Suppressor macrophage treated with lipopolysaccharide for 1 hour (primary cell): ENCODE data around the gene NR3C2.
"Not testable (repeated sequence)": the region's sequence is repeated elsewhere in the genome, so short reads cannot be mapped to it uniquely, and the experiment has no call there.

Source experiments
- DNase-seq, 3 donors: peaks; one replicate each; pipeline ENCODE4 v3.0.0-alpha.2; 2020 to 2022

NR3C2 gene

DNA sequence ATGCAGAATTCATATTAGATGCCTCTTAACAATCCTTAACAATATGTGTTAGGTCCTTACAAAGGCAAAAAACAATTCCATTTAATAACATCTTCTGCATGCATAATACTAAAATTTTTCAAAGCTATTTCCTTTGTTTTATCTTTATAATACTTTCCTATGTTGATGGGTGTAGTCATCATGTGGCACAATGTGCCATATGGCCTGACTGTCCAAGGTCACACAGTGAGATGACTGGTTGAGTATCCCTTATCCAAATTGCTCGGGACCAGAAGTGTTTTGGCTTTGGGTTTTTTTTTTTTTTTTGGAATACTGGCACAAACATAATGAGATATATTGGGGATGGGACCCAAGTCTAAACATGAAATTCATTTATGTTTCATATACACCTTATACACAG, 77.7 kb downstream of the NR3C2 start:
- no peak for DNase-seq

DNA sequence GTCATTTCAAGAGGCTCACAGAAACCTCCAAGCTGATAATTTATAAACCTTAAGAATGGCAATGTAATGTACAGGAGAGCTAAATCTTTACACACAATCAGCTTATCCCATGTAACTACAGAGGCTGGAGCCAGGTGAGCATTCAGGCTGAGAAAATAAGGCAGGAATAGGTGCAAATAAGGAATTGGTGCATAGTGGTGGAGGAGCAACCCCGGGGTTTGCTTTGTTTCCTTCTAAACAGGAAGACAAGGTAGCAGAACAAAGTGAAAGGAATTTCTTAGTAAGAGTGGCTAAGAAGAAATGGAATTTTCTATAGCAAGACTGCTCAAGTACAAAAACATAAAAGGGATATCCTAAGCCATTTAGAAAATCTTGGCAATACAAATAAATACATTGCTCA, 82.4 kb downstream of the NR3C2 start:
- DNase-seq = no peak

DNA sequence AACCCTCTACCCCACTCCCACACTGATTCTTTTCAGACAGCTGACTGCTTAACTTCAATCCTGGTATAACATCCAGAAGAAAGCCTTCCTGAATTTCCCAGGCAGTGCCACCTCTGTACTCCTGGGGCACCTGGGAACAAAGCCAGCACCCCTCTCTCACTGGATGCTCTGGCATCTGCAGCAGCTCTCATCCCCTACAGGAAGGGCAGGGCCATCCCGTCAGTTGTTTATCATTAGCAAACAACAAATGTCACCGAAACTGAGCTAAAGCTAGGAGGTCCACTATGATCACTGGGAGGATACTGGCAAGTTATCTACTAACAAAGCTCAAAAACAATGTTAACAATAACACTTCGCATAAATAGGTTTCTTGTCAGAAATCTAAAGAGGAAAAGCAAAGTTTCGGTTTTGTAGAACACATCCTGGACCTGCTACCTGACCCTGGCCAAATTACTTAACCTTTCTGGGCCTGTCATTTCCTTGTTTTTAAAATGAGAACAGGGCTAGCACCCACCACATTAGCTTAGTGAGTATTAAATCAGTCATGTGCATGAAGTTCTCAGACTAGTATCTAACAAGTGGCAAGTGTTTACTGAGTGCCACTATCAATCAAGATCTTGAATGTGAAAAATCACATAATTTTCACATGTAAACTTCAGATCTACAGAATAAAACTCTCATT, 86.6 kb downstream of the NR3C2 start:
- no peak for DNase-seq

DNA sequence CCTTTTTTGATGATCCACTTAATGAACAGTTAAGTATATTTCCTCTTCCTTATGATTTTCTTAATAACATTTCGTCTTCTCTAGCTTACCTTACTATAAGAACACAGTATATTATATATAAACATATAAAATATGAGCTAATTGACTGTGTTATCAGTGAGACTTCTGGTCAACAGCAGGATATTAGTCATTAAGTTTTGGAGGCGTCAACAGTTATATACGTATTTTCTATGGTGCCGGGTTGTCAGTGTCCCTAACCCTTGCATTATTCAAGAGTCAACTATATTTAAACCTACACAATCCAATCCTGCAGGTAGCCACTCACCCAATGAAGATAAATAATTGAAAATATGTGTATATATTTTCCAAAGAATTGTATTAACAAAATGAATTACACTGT, 88.0 kb downstream of the NR3C2 start:
- DNase-seq = no peak

DNA sequence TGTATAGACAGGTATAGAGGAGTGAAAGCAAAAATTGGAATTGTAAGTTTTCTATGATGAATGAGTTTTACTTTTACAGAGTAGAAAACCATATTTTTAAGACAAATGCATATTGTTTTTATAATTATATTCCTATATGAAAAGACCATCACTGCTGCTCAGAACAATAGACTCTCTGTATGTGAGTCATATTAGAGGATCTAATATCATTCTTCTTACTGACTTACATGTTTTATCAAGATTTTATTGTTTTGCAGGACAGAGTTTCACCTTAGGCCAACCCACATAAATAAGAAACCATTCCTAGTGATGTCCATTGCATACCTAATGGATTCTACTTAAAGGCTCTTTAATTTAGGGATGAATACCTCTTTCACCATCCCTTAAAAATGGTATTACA, 88.6 kb downstream of the NR3C2 start:
- DNase-seq = no peak

DNA sequence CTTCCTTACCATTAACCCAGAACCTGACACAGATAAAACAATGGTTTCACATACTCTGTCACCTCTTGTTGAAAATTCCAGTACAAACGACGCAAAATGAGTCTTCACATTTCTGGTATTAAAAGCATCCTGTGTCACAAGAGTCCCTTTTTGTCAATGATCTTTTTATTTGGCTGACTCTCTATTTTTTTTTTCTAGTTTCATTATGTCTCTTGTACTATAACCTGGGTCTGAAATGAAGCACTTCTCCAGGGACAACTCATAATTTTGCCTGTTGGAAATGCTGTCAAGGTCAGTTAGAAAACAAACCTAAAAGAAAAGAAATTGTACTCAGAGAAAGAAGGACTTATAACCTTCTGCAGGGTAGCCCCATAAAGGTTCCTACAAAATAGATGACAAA, 93.1 kb downstream of the NR3C2 start:
- no peak for DNase-seq

DNA sequence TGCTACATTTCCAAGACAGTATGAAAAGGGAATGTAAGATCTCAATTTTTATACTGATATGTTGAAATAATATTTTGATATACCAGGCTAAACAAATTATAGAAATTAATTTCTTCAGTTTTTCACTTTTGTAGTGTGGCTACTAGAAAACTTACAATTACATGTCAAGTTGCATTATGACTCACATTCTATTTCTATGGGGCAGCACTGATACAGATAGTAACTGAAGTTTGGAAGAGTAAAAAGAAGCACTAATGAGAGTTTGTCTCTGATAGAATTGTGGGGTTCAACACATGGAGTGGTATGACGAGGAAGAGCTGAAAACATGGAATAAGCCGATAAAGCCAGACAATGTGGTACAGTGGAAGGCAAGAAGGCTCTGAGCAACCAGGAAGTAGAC, 95.6 kb downstream of the NR3C2 start:
- DNase-seq = no peak

DNA sequence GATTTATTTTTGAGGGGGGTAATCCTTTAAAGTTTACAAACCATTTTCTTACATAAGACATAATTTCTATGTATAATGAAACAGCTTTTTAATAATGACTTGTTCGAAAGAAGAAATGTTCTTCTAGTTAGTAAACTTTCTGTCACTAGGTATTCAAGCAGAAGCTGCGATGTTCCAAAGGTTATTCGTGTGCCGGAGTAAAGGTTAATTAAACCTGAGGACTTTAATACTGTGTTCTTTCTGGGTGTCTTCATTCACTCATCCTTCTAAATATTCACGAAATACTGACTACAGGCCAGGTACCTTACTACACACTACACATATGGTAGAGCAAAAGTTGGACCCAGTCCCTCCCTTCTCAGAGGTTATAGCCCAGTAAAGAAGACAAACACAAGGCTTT, 96.7 kb downstream of the NR3C2 start:
- no peak for DNase-seq

DNA sequence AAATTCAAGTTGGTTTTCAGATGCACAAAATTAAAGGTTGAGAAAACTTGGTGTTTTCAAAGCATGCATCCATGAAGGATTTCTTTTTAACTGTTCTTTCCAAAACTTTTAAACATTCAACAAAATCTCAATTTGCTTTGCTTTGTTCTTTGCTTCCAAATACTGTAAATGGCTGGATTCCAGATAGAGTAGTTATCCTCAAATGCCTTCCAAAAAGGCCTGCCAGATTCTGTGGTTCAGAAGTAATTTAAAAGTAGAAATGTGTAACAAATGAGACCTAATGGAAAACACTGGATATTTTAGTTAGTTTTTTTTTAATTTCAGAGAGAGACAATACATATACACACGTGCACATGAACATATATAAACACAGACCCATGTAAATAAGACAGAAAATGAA, 97.3 kb downstream of the NR3C2 start:
- DNase-seq = no peak

DNA sequence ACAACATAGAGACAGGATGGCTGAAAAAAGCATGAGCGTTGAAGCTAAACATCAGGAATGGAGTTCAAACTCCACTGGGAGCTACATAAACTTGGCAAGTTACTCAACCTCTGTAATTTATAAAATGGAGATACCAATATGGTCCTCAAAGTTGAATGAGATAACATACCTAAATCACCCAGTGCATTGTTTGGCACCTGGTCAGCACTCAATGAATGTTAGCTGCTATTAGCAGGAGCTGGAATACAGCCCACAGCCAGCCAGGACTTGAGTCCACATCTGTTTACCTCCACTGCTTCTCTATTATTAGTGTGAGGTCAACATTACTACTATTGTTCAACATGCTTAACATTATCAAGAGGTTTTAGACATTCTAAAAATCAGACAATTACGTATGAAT, 97.9 kb downstream of the NR3C2 start:
- no peak for DNase-seq

DNA sequence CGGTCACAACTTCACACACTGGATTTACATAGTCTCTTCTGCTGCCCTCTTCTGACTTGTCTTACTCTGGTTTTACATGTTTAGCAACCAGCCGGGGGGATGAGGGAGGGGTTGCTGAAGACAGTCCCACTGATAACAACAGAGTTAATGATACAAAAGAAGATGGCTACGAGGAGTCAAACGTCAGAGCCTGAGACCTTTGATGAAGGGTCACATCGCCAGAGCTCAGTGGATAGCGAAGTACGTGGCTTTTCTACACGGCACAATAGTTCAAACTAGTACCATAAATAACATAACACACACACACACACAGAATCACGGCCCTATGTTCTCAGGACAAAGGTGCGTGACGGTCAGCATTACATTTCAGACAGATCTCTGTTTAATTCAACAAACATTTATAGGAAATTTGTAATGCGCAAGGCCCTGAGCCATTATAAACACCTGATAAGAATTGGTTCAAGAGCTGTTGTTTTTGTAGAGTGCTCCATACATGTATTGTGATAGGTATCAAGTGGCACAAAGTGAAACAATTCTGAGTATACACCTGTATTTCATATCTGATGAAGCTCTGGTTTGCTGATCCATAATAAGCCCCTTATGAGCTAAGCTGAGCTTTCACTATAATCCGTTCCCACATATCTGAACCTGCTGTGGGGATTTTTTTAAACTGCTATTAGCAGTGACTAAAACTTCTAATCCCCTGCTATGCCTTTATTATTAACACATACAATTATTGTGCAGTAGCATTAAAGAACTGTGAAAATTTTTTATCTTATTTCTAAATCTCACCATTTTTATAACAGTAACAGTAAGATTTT, 100.0 kb downstream of the NR3C2 start:
- no peak for DNase-seq

DNA sequence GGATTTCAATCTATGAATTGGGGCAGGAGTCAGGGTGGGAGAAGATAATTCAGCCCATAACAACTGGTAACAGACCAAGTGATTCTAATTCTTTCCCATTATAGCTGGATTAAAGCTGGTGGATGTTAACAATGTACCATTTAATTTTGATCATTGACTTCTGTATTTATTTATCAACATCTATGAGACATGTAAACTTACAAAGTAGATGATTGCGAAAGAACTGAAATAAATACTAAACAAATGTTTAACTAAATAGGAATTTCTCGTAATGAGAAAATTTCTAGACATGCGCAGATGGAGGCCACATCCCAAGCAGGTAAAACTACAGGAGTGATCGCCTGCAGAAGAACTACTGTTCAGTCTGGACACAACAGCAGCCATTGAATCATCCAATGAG, 107.1 kb downstream of the NR3C2 start:
- no peak for DNase-seq

DNA sequence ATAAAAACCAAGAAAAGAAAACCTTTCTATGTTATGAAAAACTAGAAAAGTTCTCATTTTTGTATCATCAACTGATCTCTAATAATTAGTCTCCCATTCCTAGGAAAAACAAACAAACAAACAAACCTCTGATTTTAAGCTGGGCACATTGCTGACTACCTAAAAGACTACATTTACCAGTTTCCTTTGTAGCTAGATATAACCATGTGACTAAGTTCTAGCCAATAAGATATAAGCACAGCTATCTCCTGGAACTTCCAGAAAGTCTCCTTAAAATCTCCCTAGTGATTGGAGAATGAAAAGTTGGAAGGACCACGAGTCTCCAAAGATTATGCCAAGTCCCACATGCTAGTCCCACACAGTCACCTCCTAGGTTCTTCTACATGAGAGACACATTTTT, 108.9 kb downstream of the NR3C2 start:
- DNase-seq = no peak

DNA sequence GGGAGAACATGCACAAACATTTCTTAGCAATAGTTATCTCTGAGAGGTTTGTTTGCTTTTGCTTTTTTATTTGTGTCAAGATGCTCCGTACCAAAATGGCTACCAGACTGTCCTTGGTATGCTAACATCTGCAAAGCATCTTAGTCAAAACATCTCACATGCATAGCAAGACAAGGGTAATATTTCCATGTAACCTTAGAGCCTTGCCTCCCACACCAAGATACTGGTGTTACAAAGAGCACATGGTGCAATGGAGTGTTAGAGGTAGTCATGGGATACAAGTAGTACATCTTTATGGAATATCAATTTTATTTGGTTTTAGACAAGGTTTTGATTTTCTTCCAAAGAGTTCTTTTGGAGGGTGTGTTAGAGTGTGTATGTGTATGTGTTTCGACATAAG, 109.7 kb downstream of the NR3C2 start:
- DNase-seq = no peak

DNA sequence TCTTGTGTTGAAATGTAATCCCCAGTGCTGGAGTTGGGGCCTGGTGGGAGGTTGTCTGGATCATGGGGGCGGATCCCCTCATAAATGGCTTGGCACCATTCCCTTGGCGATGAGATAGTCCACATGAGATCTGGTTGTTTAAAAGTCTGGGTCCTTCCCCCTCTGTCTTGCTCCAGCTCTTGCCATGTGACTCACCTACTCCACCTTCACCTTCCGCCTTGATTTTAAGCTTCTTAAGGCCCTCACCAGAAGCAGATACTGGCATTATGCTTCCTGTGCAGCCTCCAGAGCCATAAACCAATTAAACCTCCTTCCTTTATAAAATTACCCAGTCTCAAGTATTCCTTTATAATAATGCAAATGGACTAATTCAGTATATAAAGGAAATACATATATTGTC, 111.5 kb downstream of the NR3C2 start:
- no peak for DNase-seq

DNA sequence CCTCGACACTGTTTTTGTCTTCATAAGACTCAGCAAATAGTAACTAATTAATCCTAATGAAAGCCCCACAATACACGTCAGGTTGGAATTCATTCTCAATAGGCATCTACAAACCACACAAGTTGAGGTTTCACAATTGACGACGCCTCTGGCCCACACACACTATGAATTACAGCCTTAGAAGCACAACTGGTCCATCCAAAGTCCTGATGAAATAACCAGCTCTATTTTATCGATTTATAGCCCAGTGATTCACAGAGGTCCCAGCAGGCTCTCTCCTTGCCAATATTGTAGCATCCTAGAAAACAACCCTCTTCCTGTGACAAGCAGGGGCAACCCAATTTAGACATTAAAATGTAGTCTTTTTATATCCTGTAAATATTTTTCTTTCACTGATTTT, 112.1 kb downstream of the NR3C2 start:
- no peak for DNase-seq

DNA sequence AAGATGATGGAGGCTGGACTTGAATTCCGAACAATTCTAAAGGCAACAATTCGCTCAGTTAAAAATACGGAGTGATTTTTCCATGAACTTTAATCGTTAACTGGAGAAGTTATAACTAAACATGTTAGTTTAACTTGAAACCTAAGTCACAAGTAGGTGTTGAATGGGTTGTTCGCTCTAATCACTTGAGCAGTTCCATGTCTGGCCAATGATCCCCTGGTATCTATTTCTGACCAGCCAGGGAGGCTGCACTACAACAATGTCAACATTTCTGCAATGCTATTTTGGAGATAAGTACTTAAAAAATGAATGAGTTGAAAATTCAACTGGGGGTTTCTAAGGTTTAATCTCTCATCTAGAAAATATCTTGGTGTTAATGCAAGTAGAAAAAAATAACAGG, 112.5 kb downstream of the NR3C2 start:
- DNase-seq = no peak

DNA sequence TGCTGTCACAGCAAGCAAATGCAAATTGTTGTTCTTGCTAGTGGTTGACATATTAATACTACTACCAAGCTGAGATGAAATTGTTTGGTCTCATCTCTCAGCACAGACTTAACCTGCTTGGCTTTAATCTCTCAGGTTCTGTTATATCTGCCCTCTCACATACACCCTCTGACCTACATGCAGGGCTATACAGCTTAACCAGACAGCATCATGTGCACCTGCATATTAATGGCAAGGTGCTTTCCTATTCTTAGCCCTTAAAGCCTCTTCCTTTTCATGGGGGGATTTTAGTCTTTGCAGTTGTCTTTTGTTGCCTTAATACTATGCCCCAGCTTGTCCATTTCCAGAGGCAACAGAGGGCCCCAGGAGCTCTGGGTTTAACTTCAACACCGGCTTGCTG, 114.5 kb downstream of the NR3C2 start:
- no peak for DNase-seq

DNA sequence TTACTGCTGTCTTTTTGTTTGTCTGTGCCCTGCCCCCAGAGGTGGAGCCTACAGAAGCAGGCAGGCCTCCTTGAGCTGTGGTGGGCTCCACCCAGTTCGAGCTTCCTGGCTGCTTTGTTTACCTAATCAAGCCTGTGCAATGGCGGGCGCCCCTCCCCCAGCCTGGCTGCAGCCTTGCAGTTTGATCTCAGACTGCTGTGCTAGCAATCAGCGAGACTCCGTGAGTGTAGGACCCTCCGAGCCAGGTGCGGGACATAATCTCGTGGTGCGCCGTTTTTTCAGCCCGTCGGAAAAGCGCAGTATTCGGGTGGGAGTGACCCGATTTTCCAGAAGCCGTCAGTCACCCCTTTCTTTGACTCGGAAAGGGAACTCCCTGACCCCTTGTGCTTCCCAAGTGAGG, 118.9 kb downstream of the NR3C2 start:
- not testable (repeated sequence) for DNase-seq

DNA sequence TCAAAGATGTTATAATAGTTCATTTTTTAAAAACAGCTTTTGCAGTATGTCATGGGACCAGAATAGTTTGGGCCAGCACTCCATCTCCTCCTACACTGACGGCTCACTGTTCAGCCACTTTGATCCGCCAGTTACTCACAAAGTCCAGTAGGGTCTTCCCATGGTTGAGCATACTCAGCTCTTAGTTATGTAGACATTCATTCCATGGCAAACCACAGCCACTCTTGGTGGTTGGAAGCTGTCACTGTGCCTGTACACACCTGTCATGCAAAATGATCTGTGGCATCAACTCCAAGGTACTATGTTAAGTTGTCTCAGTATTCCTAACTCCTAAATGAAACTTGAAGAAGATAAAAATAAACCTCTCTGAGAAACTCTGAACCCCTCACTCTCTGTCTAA, 127.2 kb downstream of the NR3C2 start:
- no peak for DNase-seq

DNA sequence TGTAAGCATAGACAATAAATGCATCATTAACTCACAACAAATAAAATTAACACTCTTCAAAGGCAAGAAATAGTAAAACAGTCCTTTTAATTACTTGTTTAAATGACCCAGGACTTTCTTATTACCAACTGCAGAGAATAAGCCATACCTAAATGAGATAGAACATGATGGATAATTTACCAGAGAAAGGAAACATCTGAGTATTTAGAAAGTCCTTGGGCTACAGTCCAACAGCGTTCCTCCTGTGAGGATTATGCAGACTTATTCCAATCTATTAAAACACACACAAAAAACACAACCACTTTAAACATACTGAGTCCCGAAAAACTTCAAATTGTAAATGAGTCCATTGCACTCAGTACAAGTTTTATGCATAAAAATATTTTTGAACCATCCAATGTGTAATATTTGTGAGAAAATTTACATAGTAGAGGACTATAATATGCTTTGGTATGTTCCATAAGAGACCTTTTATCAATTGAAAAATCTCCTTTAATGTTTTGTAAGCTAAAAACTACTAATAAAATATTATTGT, 129.2 kb downstream of the NR3C2 start:
- DNase-seq = no peak

DNA sequence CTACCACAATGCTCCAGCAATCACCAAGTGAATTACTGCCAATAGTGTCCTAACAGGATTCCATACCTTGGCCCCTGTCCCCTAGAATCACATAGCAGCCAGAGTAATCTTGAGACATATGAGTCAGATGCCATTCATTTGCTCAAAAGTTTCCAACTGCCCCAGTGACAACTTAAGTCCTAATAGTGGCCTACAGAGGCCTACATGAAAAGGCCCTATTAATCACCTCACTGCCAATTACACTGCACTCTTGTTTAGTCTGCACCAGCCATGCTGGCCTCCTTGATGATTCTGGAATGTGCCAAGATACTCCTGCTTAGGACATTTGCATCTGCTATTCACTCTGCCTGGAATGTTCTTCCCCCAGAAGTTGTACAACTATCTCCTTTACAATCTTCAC, 130.7 kb downstream of the NR3C2 start:
- no peak for DNase-seq

DNA sequence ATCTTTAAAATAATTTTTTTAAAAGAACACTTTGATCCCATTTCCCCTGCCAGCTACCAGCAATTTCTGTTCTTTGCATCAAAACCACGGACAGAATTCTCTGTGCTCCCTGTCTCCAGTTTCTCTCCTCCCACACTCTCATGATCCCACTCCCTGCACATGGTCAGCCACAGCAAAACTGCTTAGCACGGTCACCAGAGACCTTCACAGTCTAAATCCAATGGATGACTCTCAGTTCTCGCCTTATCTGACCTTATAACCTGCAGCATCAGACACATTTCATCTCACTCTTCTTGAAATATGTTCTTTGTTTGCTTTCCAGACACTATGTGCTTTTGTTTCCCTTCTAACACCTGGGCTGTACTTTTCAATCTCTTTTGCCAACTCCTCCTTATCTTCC, 131.5 kb downstream of the NR3C2 start:
- no peak for DNase-seq

DNA sequence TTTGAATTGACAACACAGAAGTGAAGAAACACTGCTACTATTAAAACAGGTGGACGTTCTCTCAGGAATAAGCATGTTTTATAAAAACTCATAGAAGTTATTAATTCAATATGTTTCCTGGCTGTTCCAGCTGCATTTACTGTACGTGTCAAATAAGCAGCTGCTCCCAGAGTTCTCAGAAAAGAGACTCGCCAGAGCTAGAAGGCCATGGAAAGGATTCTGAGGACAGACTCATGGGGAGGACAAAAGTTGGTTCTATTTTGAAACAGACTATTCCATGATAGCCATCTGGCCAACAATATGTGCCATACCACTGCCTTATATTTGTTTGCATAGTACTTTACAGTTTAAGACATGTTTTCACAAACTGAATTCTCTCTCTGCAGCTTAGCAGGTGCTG, 136.5 kb downstream of the NR3C2 start:
- DNase-seq = no peak

DNA sequence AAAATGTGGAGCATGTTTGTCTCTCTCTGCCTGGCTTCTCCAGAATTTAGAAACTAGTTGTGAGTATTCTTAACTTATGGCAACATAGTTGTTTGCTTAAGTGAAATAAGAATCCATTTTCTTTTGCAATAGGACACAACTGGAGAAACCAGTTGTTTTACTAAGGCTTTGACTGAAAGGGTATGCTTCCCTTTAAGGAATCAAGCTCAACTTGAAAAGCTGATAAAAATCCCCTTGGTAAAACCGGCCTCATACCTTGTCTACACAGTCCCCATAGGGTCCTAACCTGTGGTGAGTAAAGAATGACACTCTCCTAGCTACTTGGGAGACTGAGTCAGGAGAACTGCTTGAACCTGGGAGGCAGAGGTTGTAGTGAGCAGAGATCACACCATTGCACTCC, 139.8 kb downstream of the NR3C2 start:
- DNase-seq = no peak
